Left lobe of liver (tissue), 2 donors: Measurements from ENCODE around the gene CELSR1. TPM values are rescaled to one million over a fixed set of nuclear protein-coding genes. Genes with fewer than 3 reads are reported as not detected.
"Not testable (repeated sequence)": the region's sequence is repeated elsewhere in the genome, so short reads cannot be mapped to it uniquely, and the experiment has no call there.

ENCODE experiments used
- ATAC-seq: fragments of 200-7000 bp; cut with Tn5 transposase; one replicate; pipeline ENCODE4 v1.9.1; 2020; ENCODE audit warnings: mild to moderate bottlenecking, moderate library complexity
- DNase-seq: peaks from one replicate; pipeline ENCODE4 v3.0.0-alpha.2; 2020; ENCODE audit warnings: low spot score
- total RNA-seq: library from RNA; stranded (reverse); gene quantifications from one replicate; pipeline ENCODE4 v1.2.1, GENCODE V29; 2021
- donor health status: DM: no; HTN: no; CAD: no; lungs with moderate emphysema.
- donor health status: DM: no; HTN: yes; CAD: no.

CELSR1 gene
- total RNA-seq, 1 donor from 2014 or later: 8.4 TPM

DNA sequence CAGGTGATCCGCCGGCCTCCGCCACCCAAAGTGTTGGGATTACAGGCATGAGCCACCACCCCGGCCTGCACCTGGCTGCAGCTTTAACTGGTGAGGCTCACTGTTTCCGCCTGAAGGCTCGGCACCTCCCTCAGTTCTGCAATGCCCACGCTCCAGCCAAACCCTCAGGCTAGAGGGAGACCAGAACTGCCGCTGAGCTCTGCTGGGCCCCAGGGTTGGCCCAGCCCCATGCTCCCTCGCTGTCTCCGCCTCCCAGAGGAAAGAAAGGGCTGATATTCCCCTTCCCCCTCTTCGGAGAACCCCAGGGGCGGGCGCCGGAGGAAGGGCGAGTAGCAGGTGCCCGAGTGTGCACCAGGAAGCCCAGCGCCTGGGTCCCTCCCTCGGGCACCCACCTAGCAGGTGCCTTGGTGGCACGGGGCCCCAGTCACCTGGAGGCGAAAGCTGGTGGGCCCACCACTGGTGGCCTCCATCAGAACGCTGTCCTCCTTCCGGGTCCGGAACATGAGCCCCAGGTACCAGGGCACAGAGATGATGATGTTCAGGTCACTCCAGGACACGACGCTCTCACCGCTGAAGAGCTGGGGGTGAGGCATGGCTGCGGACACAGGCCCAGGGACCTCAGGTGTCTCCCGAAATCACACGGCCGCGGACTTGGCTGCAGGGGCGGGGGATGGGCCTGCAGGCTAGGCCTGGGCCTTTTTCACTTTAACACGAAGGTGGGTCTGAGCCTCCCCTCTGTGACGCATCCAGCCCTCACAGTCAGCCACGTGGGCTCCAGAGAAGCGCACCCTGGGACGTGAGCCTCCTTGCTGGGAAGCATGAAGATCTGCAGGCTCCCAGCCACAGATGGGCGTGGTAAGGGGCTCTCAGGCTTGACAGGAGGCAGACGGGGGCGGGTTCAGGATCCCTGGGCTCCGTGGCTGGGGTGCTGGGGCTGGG, 128.6 kb downstream of the CELSR1 start:
- ATAC-seq (no peak), DNase-seq (no peak)

DNA sequence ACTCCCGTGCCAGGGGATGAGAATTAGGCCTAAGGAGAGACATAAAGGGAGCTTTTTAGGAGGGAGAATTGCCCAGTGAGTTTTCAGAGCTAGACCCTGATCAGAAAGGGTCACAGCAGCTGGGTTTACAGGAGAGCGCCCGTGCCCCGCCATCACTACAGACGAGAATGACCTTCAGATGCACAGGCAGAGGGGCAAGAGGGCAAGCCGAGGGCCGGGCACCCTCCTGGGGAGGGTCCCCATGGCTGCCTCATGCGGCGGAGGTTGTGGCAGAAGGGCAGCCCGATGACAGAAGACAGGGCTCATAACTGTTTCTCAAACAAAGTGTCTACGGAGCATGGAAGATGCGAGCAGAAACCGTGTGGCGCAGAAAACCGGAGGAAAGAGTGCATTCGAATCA, 129.7 kb downstream of the CELSR1 start:
- no peak for DNase-seq
- ATAC-seq: no peak

DNA sequence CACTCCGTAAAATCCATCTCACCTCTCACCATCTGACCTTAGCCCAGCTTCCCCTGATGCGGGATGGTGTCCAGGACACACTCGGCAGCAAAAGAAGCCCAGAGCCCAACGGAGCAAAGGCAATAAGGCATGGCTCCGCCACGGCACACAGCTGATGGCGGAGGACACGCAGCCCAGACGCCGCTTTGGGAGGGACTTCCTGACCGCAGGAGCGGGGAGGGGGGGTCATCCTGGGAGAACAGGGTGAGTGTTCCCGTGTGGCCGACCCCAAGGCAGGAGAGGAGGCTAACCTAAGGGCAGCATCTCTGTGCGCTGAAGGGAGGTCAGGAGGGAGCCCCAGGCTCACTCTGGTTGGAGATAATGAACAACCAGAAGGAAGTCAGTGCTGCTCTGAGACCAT, 130.6 kb downstream of the CELSR1 start:
- ATAC-seq (no peak), DNase-seq (no peak)

DNA sequence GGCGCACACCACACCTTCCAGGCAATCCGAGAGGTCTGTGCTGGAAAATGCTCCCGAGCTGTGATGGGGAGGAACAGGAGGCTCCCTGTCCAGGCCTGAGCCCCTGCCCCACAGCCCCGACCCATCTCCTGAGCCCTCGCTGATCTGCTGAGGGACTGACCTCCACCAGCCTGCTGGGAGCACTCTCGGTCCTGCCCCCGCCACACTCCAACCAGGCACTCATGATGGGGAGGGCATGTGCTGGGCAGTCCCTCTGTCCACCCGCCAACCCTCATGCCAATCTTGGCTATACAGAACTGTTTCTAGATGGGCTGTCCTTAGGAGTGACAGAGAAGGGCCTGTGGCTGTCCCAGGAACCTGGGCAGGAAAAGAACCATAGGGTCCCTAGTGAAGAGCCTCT, 131.1 kb downstream of the CELSR1 start:
- DNase-seq (no peak), ATAC-seq (no peak)

DNA sequence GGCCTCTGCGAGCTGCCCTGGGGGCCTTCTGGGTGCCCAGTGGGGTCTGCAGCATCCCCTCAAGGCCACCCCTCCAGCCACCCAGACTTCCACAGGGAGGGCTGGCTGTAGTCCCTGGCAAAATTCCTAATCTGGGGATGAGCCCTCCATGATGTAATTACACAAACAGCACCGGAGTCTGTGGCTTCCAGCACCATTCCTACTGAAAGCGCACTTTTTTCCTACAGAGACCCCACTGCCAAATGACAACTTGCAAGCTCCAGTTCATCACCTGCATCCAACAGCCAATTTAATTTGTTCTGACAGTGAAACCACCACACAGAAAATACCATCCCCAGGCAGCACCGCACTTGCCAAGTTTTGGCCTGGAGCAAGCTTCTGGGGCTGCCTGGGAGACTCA, 131.5 kb downstream of the CELSR1 start:
- no peak for ATAC-seq

DNA sequence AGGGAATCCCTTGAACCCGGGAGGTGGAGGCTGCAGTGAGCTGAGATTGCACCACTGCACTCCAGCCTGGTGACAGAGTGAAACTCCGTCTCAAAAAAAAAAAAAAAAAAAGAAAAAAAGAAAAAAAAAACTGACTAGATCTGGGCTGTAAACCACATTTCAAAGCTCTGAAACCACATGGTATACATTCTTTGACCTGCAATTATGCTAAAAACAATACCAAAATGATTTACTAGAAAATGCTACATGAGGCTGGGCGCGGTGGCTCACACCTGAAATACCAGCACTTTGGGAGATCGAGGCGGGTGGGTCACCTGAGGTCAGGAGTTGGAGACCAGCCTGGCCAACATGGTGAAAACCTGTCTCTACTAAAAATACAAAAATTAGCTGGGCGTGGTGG, 133.5 kb downstream of the CELSR1 start:
- not testable (repeated sequence) for ATAC-seq, DNase-seq

More for the DNA sequence above, 131.5 kb downstream of the CELSR1 start:
- no peak for DNase-seq

DNA sequence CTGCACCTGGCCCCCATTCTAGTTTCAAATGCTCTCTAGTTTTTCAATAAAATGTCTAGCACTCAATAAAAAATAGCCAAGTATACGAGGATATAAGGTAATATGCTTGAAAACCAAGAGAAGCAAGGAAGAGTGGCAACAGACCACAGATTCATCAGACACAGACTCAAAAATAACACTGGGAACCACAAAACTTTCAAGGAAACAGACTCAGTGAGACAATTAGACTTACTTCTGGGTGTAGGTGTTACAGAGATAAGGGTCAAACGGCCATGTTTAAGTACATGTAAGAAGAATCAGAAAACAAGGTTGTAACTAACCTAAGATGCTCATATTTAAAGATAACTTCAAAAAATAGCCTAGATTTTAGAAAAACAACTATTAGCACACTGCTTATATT, 134.9 kb downstream of the CELSR1 start:
- DNase-seq: no peak
- ATAC-seq: no peak

DNA sequence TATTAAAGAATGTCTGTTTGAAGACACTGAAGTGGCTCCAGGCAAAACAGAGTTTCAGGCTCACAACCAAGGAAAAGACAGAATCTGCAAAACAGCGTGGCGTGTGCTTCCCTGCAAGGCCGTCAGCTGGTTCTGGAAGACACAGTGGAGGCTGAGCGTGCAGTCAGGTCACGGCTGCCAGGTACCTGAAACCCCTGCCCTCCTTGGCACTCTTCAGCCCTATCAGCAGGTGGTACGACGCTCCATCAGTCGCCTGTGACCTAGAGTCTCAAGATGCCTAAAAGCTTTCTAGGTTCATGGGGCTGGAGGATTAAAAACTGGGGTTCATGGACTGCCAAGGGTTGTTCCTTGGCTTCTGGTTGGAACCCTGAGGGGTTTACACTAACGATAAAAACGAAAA, 136.1 kb downstream of the CELSR1 start:
- ATAC-seq: no peak
- DNase-seq: no peak

DNA sequence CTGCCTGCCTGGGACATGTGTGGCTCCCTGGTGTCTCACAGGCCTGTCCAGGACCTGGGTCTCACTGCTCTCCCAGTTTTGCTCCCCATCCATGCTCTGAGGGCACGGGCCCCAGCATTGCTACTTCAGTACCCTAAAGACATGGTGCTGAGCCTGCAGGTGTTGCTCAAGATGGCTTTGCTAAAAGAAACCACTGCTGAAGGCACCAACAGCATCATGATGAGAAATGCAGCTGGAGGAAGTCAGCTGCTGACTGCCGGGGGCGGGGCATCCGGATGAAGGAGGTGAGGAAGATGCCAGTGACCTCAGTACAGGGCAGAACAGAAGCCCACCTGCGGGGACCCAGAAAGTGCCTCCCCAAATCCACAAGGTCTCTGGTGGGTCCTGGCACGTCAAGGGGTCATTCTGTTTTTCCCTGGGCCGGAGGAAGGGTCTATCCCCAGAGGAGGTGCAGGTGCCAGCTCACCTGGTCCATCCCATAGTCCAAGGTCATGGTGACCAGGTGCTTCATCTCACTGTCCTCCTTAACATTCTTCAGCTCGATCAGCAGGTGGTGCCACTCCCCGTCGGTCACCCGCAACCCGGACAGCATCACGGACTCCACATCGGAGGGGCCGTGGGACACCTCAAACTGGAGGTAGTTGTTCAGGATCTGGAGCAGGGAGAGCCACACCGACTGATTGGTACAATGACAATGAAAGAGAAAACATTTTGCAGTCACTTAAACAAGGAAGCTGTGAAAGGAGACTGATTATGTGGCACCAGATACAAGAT, 138.0 kb downstream of the CELSR1 start:
- ATAC-seq: no peak
- no peak for DNase-seq

DNA sequence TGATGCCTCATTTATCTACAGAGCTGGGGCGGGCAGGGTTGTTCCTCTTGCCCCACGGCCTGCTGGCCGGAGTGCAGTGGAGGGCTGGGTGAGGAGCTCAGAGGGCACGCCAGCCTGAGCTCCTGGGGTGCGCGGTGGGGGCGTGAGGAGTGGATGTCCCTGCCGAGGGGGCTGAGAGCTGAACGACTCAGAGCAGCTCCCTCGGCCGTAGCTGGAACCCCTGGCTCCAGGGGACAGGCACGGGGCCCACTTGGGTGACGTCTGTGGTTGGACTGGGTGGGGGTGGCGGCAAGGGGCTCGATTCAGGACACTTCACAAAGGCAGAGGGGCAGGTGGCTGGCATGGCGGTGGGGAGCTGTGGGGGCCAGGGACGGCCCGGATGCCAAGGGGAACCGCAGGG, 139.5 kb downstream of the CELSR1 start:
- ATAC-seq (no peak), DNase-seq (no peak)

DNA sequence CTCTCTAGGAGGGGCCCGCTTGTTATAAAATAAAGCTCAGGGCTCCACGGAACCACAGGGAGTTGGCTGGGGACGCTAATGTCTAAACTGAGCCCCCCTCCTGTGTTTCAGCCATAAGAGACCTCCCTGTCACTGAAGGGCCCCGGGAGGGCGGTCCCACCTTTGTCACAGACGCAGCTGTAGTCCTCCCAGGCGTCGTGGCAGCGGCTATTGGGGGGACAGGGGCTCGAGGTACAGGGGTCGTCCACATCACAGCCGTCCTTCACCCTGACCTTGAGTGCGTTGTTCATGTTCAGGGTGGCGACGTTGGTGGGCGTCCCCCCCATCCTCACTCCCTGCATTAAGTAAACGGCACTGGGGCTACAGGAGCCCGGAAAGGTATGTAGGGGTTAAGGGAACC, 139.9 kb downstream of the CELSR1 start:
- ATAC-seq: no peak

DNA sequence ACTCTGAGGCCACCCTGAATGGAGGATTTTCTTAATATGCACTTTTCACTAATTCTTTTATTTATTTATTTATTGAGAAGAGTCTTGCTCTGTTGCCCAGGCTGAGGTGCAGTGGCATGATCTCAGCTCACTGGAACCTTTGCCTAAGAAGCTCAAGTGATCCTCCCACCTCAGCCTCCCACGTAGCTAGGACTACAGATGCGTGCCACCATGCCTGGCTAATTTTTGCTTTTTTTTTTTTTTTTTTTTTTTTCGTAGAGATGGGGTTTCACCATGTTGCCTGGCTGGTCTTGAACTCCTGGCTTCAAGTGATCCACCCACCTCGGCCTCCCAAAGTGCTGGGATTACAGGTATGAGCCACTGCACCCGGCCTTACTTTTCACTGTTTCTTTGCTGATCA, 140.4 kb downstream of the CELSR1 start:
- not testable (repeated sequence) for ATAC-seq, DNase-seq

More for the DNA sequence above, 139.9 kb downstream of the CELSR1 start:
- DNase-seq: no peak

DNA sequence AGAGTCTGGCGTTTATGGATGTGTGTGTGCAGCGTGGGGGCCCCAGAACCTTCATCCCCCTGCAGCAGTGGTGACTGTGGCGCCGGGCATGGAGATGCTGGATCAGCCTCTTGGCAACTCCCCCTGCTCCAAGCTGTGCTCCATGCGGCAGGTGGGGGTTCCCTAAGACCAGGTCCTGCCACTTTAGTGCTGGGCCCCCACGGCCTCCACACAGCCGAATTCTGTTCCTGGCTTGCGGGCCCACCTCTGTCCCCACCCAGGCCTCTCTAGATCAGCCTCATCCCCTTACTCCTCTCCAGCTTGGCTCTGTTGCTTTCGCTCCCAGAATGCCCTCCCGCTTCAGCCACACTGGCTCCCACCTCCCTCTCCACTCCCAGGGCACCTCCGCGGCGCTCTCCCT, 142.3 kb downstream of the CELSR1 start:
- ATAC-seq (no peak), DNase-seq (no peak)

DNA sequence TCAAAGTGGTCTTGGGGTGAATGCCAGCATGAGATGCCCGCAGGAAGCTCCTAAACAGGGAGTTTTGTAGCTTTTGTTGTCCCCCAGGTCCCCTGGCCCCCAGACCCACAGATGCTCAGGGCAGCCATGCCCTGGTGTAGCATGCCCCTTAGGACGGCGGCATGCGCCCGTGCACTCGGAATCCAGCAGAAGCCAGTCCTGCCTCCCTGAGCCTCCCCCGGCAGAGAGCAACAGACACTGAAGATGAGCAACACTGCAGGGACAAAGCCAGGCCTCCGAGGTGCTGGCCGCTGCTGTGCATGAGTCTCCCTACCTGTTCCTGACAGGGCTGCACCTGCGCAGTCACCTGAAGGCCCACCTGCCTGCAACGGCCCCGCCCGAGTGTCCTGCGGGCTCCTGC, 142.8 kb downstream of the CELSR1 start:
- DNase-seq (no peak), ATAC-seq (no peak)

DNA sequence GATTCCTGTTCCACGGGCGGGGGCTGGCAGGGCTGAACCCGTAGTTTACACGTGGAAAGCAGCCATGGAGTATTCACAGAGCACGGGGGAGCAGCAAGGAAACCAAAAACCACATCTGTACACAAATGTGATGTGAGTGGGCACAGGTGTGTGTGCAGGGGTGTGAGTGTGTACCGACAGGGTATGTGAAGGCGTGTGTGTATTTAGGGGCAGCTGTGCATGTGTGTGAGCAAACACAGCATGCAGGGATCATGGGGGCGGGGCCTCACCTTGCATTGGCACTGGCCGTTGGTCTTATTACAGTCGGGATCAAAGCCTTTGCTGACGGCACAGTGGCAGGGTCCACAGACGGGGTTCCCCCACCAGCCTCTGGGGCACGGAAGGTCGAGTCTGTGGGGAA, 143.5 kb downstream of the CELSR1 start:
- no peak for DNase-seq
- ATAC-seq: no peak

DNA sequence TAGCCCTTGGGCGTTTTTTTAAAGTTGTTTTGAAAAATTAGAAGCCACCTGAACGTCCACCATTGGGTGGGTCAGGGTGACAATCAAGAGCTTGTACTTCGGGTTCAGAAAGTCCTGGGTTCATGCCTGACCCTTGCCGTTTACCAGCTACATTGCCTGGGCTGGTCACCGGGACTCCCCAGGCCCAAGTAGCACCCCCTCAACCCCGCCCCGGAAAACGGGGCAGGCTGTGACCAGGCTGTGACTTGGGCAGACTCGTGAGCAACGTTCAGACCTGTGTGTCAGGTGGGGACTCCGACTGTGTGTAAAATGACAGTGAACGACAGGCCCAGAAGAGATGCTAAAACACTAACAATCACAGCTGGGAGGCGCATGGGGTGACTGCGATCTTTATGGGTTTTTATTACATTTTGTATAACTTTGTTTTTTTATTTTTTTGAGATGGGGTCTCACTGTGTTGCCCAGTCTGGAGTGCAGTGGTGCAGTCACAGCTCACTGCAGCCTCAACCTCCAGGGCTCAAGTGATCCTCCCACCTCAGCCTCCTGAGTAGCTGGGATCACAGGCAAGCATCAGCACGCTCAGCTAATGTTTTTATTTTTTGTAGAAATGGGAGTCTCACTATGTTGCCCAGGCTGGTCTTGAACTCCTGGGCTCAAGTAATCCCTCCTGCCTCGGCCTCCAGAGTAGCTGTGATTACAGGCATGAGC, 145.1 kb downstream of the CELSR1 start:
- ATAC-seq: no peak
- DNase-seq: no peak

DNA sequence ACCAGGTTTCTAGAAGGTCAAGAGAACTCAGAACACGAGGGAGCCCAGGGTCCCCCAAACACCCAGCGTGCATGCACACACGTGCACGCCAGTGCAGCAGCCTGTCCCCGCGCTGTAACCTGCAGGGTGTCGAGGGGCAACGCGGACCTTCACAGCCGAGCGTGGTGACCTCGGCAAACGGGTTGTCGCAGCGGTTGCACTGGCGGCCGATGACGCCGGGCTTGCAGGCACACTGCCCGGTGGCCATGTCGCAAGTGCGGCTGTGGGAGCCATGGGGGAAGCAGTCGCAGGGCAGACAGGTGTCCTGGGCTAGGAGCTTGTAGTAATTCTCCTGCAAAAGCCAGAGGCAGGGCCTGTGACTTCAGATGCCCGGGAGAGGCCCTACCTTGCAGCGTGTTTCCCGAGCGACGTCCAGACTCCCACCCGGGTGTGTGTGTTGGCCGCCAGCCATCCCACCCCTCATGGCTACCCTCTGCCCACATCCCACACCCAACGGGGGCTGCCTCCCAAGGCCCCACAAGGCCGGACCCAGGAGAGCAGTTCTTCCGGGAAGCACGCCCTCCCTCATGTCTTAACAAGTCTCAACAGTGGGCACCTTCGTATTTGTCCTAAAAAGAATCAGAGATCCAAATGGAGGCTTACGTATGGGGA, 145.8 kb downstream of the CELSR1 start:
- peak; percentile 76 for ATAC-seq

DNA sequence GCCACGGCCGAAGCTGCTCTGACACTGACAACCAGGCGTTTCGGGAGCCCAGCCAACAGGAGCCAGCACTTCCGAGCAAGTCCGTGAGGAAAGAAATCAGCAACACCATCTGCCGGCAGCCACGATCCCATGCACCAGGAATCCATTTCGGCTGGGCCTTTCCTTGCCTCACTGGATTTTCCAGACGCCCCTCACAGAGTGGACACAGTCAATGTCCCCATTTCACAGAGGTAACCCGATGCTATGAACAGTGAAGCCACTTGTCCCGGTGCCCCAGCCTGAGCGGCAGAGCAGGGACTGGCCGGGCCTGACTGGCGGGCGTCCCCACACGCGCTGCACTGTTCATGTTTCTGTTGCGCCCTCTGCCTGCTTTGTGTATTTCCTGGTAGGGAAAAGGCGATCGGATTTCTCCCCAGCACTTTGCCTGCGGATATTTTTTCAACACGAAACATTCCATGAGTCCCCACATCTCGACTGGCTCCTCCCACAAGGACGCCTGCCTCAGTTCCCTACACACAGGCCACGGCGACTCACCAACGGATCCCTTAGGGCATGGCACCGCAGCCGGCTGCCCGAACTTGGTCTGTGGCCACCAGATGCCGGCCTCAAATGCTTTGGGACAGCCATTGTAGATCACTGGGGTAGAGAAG, 146.6 kb downstream of the CELSR1 start:
- DNase-seq: peak; percentile 85
- ATAC-seq: peak; percentile 88

More for the DNA sequence above, 145.8 kb downstream of the CELSR1 start:
- DNase-seq: peak; percentile 81

DNA sequence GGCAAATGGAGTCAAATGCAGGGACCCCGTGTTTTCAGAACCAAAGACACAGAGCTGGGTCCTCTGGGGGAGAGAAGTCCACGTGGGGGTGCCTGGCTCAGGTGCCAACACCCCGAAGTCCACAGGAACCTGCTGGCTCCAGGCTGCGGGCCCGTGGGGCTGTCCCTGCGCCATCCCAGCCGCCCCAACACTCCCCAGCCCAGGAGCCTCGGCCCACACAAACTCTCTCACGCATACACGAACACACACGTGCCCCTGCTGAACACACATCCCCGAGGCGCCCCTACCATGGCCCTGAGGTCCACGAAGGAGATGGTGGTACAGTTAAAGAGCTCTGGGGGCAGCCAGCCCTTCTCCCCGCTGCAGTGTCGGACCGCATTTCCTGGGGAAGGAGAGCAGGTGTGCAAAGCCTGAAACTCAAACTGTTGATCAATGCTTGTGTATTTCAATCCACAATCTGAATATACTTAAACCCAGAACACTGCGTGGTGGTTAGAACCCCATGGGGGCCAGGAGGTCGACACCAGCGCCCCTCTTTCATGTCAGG, 147.2 kb downstream of the CELSR1 start:
- no peak for ATAC-seq
- no peak for DNase-seq

DNA sequence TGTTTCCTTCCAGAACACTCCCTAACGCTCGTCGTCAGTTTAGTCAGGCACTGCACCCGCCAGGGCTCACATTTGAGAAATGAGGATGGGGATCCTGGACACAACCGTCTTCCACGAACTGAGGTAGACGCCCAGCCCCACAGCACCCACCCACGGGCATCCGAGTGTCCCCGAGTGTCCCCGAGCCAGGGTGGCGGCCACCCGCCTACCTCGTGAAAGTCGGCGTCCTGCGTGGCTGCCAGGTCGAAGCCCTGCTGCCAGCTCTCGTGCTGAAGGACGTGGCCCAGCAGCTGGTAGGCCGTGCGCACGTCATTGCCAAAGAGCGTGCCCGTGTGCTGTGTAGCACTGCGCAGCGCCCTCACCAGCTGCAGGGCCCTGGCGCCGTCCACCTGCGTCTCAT, 148.3 kb downstream of the CELSR1 start:
- DNase-seq (no peak), ATAC-seq (no peak)
